GOT3 (cell line): ENCODE measurements around the gene HOXA6.

Experiments used
- DNase-seq: peaks from one replicate; lab custom pipeline; 2025; ENCODE audit warnings: mixed read lengths; lab: John Stamatoyannopoulos, UW

Gene HOXA6

DNA sequence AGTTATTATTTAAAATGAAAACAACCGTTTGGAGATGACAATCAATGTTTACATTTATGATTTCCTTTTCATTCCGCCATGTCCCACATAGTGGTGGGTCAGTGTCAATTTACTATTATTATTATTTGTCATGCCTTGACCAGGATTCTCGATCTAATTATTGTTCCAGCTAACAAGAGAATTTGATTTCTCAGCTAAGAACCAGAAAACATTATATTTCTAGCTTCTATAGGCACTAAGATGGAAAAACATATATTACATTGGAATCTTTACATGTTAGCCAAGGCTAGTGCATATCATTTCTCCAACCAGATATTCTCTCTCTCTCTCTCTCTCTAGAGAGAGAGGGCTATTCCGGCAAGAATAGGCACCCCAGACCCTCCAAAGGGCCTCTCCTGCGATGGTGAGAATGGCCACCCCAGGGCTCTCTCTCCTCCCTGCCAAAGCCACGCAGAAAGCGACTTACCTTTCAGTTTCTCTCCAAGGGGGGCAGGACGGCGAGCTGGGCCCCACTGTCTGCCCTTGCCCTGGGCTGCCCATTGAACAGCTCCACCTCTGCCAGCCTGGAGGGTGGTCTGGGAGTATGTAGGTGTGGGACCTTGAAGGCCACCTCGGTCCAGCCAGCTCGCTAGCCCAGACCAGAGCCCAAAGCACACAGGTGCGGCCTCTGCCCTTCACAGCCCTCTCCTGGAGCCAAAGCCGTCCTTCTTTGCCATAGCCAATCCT, 2.4 kb upstream of the HOXA6 start:
- no peak for DNase-seq

DNA sequence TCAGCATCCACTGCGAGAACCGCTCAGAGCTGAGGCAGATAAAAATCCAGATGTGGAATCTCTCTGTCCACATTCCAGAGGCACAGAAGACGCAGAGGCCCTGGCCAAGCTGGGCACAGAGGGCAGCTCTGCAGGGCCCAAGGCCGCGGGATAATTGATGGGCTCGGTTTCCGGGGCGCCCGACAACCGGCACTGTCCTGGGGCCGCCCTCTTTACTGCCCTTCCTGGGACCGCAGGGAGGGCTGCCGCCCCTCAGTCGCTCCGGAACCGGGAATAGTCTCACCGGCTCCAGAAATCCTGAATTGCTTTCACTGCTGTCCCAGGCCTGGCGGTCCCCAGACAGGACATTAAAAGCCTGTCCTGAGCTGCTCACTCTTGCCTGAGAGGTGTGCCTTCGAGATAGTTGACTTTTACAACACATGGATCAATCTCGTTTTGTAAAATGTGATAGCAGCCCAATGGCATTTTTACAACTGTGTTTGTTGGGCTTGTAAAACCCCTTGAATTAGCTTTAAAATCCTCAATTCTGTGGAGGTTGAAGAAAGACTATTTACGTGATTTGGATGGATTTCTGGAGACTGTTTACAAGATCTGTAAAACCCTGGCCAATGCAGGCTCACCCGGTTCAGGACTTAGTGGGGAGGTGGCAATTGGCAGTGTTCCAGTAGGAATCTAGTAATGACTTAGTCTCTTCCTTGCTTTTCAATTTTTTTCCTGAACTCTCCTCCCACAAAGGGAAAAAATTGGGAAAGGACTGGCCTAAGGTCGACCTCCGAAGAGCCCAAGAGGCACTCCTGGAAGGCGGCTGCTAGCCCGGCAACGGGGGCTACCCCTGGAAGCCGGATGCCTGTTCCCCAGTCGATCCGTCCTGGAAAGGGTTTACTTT, 1.4 kb upstream of the HOXA6 start:
- no peak for DNase-seq

DNA sequence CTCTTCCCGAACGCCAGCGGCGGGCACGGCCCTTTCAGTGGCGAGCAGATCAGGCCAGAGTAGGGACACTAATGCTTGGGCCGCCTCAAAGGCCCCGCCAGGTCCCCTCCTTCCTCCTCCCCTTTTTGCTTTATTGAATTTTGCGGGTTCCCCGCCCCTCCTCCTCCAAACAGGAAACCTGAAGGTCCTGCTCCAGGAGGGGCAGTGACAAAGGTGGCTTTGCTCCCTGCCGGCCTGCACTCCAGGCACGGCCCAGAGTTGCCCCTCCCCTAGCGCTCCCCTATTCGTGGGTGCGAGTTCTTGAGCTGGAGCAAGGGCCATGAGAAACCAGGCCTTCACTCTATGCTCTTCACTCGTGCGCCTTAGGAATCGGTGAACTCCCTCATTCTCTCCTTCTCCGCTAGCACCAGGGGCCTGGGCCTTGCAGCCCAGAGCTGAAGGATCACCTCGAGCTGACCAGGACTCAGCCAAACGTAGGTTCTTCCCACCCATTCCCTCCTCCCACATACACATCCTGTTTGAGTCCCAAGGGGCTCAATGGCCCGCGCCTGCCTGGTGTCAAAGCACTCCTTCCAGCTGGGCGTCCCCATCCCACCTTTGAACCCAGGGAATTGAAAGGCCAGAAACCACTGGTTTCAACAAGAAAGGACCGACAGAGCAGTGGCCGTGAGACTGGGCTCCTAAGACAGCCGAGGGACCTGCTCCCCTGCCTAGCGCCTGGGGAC, 619 bp upstream of the HOXA6 start:
- DNase-seq = no peak

DNA sequence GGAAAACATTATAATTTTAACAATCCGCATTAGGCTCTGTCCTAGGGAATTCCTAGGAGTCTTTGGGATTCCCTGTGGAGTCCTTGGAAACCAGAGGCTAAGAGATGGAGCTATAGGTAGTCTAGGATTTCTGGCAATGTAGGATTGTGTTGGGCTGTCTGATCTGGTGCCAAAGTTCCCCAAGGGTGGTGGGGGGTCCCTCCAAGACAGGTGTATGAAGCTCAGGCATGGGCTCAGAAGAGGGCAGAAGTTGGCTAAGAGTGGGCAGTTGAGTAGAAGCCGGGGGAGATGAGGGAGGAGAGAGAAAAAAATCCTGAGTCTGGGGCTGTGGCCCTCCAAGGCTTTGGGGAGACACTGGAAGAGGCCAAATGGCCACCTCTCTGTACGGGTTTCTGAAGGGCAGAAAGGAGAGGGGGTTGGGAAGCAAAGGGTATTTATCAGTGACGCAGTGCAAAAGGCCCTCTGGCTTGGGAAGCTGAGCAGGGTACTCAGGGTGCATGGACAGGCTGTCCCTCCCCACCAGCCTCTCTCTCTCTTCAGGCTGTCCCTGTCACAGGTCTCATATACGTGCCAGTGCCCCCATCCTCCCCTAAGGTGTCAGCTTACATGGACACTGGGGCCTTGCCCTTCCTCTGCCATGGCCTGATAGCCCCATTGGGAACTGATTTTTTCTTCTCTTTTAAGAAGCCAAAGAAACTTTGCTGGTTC, 929 bp downstream of the HOXA6 start:
- DNase-seq = no peak

DNA sequence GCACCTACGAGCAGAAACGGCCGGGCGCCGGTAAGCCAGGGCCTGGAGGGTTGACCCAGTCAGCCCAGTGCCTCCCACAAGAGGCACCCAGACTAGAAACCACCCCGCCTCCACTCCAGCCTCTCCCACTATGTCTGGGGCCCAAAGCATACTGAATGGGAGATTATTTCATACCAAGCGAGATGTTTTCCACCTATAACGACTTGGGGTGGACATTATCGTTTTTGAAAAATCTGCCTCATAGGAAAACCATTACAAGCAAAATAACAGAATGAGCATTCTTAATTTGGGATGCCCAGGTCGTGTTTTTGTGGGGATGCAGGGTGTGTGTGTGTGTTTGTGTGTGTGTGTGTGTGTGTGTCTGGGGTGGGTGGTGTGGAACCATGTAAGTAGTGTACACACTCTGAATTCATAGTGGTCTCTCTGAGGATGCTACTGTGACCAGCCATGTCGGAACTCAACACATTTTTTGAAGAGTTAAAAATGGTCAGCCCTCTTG, 1.6 kb downstream of the HOXA6 start:
- no peak for DNase-seq

DNA sequence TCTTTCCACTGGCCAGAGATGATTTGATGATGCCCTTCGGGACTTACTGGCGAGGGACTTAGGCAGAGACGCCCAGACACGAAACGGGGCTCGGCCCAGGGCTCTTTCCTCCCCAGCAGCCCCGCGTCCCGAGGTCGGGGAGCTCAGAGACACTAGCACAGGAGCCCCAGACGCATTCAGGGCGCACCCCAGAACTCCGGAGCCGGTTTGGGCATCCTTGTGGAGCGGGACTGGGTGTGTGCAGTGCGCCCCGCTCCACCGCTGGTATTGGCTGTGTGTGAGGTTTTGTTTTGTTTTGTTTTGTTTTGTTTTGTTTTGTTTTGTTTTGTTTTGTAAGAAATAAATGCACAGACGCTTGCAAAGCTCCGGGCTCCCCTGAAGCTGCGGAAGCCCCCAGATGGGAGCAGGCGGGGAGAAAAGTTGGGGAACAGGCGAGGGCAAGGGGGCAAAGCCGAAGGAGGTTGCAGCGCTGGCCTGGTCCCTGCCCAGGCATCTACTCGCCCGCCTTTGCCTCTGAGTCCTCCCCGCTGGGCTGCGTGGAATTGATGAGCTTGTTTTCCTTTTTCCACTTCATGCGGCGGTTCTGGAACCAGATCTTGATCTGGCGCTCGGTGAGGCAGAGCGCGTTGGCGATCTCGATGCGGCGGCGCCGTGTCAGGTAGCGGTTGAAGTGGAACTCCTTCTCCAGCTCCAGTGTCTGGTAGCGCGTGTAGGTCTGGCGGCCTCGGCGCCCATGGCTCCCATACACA, 2.2 kb downstream of the HOXA6 start:
- DNase-seq = no peak

DNA sequence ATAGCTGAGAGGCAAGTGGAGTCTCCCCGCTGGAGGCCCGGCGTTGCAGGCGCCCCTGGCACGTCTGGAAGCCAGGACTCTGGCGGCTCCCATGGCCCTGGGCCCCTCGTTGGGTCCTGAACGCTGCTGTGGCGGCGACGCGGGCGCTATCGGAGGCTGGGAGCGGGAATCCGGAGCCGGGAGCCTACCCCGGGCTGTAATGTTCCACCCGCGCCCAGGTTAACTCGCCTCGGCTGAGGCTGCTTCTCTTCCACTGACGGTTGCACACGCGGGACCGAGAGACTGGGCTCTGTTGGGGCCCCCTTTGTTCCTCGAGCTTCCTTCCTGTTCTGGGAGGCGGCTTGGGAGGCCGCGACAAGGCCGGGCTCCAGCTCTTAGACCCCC, 2.8 kb downstream of the HOXA6 start:
- DNase-seq = no peak

DNA sequence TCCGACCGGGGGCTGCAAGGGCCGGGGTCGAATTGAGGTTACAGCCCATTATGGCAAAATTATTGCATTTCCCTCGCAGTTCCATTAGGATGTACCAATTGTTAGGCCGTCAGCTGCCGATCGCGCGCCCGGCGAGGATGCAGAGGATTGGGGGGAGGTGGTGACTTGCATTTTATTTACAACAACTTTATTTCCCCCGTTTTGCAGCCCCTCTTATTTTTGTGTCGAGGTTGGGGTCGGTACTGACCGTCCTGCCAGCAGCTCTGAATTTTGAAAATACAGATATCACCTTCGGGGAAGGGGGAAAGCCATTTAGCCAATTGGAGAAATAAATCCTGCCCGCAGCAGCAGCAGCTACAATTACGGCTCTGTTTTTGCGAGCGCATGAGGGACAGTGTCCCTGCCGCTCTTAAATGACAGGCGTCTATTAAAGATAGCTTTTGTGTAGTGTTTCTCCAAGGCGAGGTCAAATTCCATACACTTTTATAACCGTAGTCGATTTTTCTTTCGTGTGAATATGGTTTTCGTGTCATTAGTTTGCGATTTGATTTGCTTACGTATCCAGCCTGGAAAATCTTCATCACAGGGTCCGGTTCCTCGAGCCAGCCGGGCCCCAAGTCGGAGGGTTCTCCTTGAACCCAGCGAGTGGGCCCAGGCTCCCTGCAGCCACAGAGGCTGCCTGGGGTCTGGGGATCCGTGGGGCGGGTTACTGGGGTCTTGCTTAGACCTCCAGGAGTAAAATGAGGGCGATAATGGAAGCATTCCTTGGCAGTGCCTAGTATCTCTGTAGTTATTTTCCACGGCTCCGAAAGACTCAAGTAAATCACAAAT, 3.4 kb downstream of the HOXA6 start:
- DNase-seq = no peak

DNA sequence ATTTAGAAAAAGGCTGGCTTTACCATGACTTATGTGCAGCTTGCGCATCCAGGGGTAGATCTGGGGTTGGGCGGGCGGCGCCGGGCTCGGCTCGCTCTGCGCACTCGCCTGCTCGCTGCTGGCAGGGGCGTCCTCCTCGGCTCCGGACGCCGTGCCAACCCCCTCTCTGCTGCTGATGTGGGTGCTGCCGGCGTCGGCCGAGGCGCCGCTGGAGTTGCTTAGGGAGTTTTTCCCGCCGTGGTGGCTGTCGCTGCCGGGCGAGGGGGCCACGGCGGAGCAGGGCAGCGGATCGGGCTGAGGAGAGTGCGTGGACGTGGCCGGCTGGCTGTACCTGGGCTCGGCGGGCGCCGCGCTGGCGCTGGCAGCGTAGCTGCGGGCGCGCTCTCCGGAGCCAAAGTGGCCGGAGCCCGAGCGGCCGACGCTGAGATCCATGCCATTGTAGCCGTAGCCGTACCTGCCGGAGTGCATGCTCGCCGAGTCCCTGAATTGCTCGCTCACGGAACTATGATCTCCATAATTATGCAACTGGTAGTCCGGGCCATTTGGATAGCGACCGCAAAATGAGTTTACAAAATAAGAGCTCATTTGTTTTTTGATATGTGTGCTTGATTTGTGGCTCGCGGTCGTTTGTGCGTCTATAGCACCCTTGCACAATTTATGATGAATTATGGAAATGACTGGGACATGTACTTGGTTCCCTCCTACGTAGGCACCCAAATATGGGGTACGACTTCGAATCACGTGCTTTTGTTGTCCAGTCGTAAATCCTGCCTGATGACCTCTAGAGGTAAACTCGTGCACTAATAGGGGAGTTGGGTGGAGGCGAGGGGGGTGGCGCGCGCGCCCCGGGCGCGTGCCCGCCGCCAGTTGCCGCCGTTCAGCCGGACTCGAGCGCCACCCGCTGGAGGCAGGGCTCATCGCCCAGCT, 4.3 kb downstream of the HOXA6 start, which contains the start of gene HOXA5:
HOXA5 (minus strand) TSS at position 659 of the 927 bp plus-strand sequence; CDS start at position 585, 74 bp downstream.
- DNase-seq = peak; percentile 79

DNA sequence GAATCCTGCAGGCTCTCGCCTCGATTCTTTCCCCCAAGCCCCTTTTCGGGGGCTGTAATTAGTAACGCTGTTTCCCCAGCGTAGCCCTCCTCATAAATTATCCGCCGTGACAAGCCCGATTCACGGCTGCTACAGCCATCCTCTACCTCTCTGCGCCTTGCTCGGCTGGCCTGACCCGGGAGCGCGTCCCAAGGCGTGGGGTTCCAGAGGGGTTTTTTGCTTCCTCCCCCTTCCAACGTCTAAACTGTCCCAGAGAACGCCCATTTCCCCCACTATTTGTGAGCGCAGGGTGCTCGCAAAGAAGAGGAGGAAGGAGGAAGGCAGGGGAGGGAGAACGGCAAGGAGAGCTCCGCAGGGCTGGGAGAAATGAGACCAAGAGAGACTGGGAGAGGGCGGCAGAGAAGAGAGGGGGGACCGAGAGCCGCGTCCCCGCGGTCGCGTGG, 5.0 kb downstream of the HOXA6 start:
- DNase-seq = no peak

DNA sequence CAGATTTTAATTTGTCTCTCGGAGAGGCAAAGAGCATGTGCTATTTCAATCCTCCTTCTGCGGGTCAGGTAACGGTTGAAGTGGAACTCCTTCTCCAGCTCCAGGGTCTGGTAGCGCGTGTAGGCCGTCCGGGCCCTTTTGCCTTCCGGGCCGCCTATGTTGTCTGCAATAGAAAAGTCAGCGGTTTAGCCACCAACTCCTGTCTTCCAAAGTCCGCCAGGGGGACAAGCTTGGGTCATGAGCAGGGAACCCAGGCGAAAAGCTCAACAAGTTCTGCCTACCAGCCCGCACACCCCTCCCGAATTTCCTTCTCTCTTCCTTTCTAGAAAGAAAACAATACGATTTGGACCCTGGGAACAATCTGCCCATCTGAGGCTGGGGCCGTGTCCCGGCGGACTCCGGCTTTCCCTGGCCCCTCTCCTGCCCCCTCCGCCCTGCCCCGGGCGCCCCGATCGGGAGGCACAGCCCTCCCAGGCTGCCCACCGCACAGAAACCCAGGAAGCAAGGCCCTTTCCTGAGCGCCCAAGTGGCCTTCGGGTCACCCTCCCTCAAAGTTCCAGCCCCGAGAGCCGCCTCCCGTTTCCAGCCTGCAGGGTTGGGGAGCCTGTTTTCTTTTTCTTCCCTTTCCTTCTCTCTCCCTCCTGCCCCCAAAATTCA, 5.5 kb downstream of the HOXA6 start:
- no peak for DNase-seq

DNA sequence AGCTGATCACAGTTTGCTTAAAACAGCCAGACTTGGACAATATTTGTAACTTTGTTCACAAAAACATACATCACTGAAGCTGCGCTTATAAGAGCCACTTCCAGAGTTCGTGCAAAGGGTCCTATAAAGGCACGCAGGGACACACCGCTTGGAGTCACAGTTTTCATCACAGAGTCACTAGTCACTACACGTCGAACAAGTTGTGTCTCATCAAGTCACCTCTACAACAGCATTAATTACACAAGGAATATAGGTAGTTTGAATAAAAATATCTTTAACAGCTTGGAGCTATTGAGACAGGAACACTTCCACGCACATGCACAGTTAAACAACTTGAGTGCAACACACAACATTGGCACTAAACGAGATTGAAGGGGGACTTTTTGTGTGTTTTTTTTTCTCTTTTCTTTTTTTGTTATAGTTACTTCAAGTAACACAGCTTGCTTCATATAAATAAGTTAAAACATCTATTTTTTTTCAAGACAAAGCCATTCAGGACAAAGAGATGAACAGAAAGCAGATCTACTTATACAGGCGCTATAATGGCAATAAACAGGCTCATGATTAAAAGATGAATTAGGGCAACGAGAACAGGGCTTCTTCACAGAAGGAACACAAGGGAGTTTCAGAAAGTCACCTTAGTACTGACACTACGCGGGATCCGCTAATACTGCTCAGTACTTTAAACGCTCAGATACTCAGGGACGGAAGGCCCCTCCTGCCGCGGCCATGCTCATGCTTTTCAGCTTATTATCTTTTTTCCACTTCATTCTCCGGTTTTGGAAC, 6.2 kb downstream of the HOXA6 start:
- no peak for DNase-seq

DNA sequence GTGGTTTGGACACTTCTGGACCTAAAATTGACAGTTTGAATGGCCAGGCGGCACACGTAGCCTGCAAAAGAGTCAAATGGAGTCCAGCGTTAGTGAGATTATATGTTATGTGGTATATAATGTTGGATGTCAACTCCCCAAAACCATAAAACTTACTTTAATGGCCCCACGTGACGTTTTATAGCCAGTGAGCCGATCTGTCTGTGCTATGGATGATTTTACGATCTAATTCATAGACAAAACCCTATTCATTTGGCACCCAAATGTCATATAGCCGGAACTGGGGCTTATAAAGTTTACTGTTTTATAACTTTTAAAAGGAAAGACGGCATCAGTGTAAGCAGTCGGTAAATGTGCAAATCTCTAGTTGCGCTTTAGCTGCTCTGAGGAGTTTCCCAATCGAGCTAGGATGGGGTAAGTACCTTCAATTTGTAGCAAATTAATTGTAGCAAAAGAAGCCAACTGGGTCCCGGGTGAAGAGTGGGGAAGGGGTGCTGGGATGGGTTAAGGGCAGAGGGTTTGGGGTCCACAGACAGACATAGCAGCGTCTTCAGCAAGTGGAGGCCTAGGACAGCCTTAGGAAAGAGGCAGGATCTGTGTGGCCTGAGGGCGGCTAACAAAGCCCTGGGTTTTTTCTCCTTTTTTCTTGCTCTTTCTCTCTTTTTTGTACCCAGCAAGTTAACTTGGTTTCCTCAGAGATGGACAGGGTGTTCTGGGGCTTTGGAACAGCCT, 7.3 kb downstream of the HOXA6 start:
- no peak for DNase-seq

DNA sequence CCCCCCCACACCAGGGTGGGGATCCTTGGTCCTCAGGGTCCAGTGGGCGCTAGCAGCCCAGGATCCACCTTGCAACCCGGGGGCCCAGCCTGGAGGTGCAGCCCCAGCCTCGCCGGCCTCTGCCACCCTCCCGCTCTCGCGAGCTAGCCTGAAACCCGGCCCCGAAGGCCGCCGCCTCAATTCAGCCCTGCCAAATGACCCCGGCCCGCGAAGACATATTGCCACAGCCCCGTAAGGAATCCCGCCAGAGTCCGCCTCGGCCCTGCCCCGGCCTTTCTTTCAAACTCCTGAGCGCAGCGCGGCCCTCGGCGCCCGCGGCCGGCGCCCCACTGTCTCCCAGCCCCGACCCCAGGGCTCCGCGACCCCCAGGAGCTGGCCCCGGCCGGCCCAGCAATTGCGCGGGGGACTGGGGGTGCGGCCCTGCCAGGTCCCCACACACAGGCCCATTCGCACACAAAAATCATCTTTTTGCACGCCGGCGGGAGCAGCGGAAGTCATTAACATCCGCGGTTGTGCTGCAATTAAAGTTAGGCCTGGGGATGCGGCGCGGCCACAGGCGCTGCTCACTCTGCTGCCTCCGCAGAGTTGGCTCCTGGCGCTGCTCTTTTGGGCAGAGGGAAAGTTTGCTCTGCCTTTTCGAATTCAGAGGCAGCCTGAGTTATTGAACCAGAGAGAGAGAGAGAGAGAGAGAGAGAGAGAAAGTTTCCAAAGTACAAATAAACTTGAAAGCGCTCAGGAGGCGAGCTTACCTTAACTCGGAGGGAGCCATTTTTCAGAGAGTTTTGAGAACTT, 8.0 kb downstream of the HOXA6 start:
- no peak for DNase-seq

DNA sequence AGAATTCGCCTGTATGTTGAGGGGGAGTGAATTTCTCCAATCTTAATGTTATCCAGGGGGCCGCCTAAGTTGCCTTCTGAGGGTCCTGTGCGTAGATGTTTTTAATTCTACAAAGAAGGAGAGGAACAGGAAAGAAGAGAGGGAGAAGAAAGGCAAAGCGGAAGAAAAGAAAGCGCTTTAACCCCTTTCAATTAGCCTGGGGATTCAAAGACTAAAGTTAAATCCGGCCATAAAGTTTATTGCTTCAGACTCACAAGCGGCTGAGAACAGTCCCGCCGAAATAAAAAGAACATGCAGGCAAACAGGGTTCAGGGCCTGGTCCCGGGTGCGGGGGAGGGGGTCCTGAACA, 8.6 kb downstream of the HOXA6 start:
- no peak for DNase-seq

DNA sequence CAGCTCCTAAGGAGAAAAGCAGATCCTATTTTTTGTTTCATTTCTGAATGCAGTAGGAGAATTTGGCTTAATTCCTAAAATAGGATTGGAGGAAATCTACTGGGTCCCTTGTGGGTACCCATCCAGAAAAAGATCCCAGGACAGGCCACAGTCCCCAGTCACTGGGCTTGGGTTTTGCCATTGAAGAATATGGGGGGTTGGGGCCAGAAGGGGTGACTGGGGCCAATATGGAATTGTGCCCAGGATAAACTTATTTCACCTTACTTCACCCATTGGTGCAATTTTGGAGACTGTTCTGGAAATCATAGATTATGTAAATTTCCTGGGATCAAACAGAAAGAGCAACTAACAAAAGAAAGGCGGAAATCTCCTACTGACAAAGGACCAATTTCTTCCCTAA, 9.1 kb downstream of the HOXA6 start:
- DNase-seq = no peak
